ENCODE results near the gene ATP6V0C. TPM values are rescaled to one million over a fixed set of nuclear protein-coding genes. Genes with fewer than 3 reads are reported as not detected.

ATP6V0C gene
- total RNA-seq, 1 donor from 2014 or later = 91.4 TPM

- TF ChIP-seq CTCF (IDR thresholded peaks at IDR 0.05) = no peak
- Mint-ChIP-seq H3K4me1 (peaks cover 23% of the 10 kb centered on the region), H3K27ac (no peak overlapping the region), H3K27me3 (no peaks in the 10 kb centered on the region), H3K4me3 (no peak overlapping the region), H3K36me3 (ENCODE audit: low read depth) (peaks cover 48% of the 10 kb centered on the region), H3K9me3 (no peaks in the 10 kb centered on the region)
- POLR2A ChIA-PET = interaction anchor here (0.8 kb wide), 1 partner anchor 8 kb away, joined by 5 read pairs; the partner anchor contains the start of gene AMDHD2
- intact Hi-C loops (cut with micrococcal nuclease) = no loop called here
- ATAC-seq (ENCODE audit: low read depth) (no peak), DNase-seq (no peak)
- CTCF ChIA-PET = no interaction called here
Measured at GRCh38 chr16:2528161-2529060, 14.7 kb downstream of the ATP6V0C start.

GRCh38 chr16:2529061-2529931, 15.5 kb downstream of the ATP6V0C start:
- ChIA-PET POLR2A (interaction anchor here (0.8 kb wide), 1 partner anchor 9 kb away, joined by 5 read pairs; the partner anchor contains the start of gene AMDHD2), CTCF (no interaction called here)
- Mint-ChIP-seq H3K27ac (no peak overlapping the region), H3K4me1 (peaks cover 19% of the 10 kb centered on the region), H3K9me3 (no peaks in the 10 kb centered on the region), H3K36me3 (ENCODE audit: low read depth) (peaks cover 39% of the 10 kb centered on the region), H3K27me3 (no peaks in the 10 kb centered on the region), H3K4me3 (no peak overlapping the region)
- intact Hi-C loops (cut with micrococcal nuclease) = no loop called here
- DNase-seq = peak; percentile 14
- no peak for ATAC-seq (ENCODE audit: low read depth)
- TF ChIP-seq CTCF (IDR thresholded peaks at IDR 0.05) = no peak

GRCh38 chr16:2529961-2530628, 16.3 kb downstream of the ATP6V0C start:
- Mint-ChIP-seq H3K27me3 (no peaks in the 10 kb centered on the region), H3K9me3 (no peaks in the 10 kb centered on the region), H3K4me1 (peaks cover 17% of the 10 kb centered on the region), H3K36me3 (ENCODE audit: low read depth) (peaks cover 31% of the 10 kb centered on the region), H3K27ac (no peak overlapping the region), H3K4me3 (peak overlapping the region; percentile 46)
- ChIA-PET POLR2A (interaction anchor here (2.3 to 3.1 kb wide), 3 partner anchors 15 to 375 kb away, joined by 9 to 38 read pairs (median 16); partner anchors contain the start of genes ATP6V0C and TRAF7), CTCF (no interaction called here)
- no peak for TF ChIP-seq CTCF (IDR thresholded peaks at IDR 0.05)
- DNase-seq (peak; percentile 12), ATAC-seq (ENCODE audit: low read depth) (no peak)
- intact Hi-C loops (cut with micrococcal nuclease) = loop anchor here (10.0 kb wide), 1 partner anchor 375 kb away; no protein-coding TSS in a partner anchor

GRCh38 chr16:2530629-2531318, 17.0 kb downstream of the ATP6V0C start:
- Mint-ChIP-seq H3K27me3 (no peaks in the 10 kb centered on the region), H3K4me1 (peaks cover 20% of the 10 kb centered on the region), H3K4me3 (peak overlapping the region; percentile 97), H3K36me3 (ENCODE audit: low read depth) (peaks cover 29% of the 10 kb centered on the region), H3K9me3 (no peaks in the 10 kb centered on the region), H3K27ac (peak overlapping the region; percentile 96)
- intact Hi-C loops (cut with micrococcal nuclease) = loop anchor here (10.0 kb wide), 1 partner anchor 374 kb away; no protein-coding TSS in a partner anchor
- DNase-seq = no peak
- TF ChIP-seq CTCF (IDR thresholded peaks at IDR 0.05) = no peak
- CTCF ChIA-PET = no interaction called here
- POLR2A ChIA-PET = interaction anchor here (0.6 to 3.2 kb wide), 9 partner anchors 10 to 846 kb away, joined by 3 to 76 read pairs (median 9); partner anchors contain the start of genes AMDHD2, ATP6V0C and TRAF7
- ATAC-seq (ENCODE audit: low read depth) = no peak

All from activated B cell treated with CpG ODN at 0.5 μM for 24 hours (primary cell).